Effector memory CD8-positive, alpha-beta T cell (primary cell): ENCODE data around the gene PARP2.
"Not testable (repeated sequence)": the region's sequence is repeated elsewhere in the genome, so short reads cannot be mapped to it uniquely, and the experiment has no call there.

Source experiments
- ATAC-seq: fragments of 150-1000 bp; cut with Tn5 transposase; replicated peaks from 2 replicates; pipeline ENCODE4 v1.10.0; 2021; ENCODE audit warnings: mild to moderate bottlenecking, moderate library complexity
- DNase-seq, 3 experiments: peaks; one replicate each; pipeline ENCODE4 v3.0.0; 2021
- H3K27ac Mint-ChIP-seq, 2 donors: one replicate each; pipeline ENCODE4 v1.8.0; 2022; ENCODE audit warnings: mild to moderate bottlenecking in 2 of 2, mixed read lengths in 2 of 2, moderate library complexity in 2 of 2
- H3K27me3 Mint-ChIP-seq, 2 donors: one replicate each; pipeline ENCODE4 v1.8.0; 2022; ENCODE audit warnings: mixed read lengths in 2 of 2
- H3K36me3 Mint-ChIP-seq: one replicate; pipeline ENCODE4 v1.8.0; 2022; ENCODE audit warnings: mild to moderate bottlenecking, moderate library complexity, mixed read lengths; ENCODE audit not compliant: insufficient read depth
- H3K4me1 Mint-ChIP-seq, 2 donors: one replicate each; pipeline ENCODE4 v1.8.0; 2022; ENCODE audit warnings: low read depth in 2 of 2, mixed read lengths in 2 of 2
- H3K4me3 Mint-ChIP-seq, 2 donors: one replicate each; pipeline ENCODE4 v1.8.0; 2022; ENCODE audit warnings: mild to moderate bottlenecking in 2 of 2, mixed read lengths in 2 of 2, moderate library complexity in 2 of 2
- H3K9me3 Mint-ChIP-seq, 2 donors: one replicate each; pipeline ENCODE4 v1.8.0; 2022; ENCODE audit warnings: mixed read lengths in 2 of 2

Gene PARP2

GRCh38 chr14:20358474-20358873 is 15.0 kb downstream of the PARP2 start:
- not testable (repeated sequence) for H3K4me3 Mint-ChIP-seq, H3K9me3 Mint-ChIP-seq, DNase-seq, ATAC-seq, H3K27me3 Mint-ChIP-seq, H3K4me1 Mint-ChIP-seq
- Mint-ChIP-seq H3K36me3 (peaks cover 35% of the 10 kb centered on the region), H3K27ac (peak overlapping the region; percentile 39 to 84)

GRCh38 chr14:20365928-20366327 is 22.5 kb downstream of the PARP2 start:
- Mint-ChIP-seq H3K27ac (no peak overlapping the region), H3K9me3 (no peaks in the 10 kb centered on the region), H3K27me3 (no peaks in the 10 kb centered on the region), H3K36me3 (peaks cover 47% of the 10 kb centered on the region), H3K4me3 (no peak overlapping the region), H3K4me1 (no peaks in the 10 kb centered on the region)
- ATAC-seq: no peak
- no peak for DNase-seq

DNA sequence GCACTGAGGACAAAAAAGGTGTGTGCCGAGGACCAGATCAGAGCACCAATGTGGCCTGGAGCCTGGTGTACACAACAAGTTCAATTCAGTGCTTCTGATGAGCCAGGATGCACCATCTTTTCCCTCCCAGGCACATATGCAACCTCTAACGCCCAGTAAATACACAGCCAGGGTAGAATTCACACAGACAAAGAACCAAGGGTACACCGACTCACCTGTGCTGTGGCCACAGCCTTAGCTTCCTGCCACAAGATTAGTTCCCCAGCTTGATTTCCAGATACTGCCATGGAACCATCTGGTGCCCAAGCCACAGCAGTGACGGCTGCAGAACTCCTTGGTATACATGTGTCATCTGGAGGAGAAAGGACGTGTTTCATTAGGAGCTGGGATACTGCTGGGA is 29.4 kb downstream of the PARP2 start:
- no peaks in the 10 kb centered on the region for H3K27me3 Mint-ChIP-seq
- H3K4me3 Mint-ChIP-seq: no peak overlapping the region
- H3K27ac Mint-ChIP-seq: peak overlapping the region in 1 of 2 donors; percentile 9

DNA sequence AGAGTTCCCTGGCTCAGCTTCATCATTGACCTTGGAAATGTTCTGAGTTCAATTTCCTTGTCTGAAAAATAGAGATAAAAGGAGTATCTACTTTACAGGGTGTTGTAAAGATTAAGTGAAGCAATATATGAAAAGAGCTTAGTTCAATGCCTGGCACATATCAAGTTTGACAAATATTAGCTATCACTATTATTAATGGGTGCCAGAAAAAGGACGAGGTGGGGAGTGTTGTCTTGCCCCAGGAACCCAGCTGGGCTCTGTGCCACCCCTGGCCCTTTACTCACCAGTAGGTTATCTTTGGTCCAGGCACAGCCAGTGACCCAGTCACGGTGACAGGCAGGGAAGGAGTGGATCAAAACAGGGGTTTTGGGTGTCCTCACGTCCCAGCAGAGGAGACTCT is 32.0 kb downstream of the PARP2 start:
- Mint-ChIP-seq H3K27me3 (no peaks in the 10 kb centered on the region), H3K9me3 (no peaks in the 10 kb centered on the region), H3K27ac (no peak overlapping the region), H3K4me1 (no peaks in the 10 kb centered on the region), H3K36me3 (peaks cover 81% of the 10 kb centered on the region), H3K4me3 (no peak overlapping the region)
- DNase-seq (no peak), ATAC-seq (no peak)

More for the DNA sequence above, 29.4 kb downstream of the PARP2 start:
- ATAC-seq (no peak), DNase-seq (no peak)
- H3K36me3 Mint-ChIP-seq: peaks cover 82% of the 10 kb centered on the region
- H3K9me3 Mint-ChIP-seq: no peaks in the 10 kb centered on the region
- no peaks in the 10 kb centered on the region for H3K4me1 Mint-ChIP-seq

DNA sequence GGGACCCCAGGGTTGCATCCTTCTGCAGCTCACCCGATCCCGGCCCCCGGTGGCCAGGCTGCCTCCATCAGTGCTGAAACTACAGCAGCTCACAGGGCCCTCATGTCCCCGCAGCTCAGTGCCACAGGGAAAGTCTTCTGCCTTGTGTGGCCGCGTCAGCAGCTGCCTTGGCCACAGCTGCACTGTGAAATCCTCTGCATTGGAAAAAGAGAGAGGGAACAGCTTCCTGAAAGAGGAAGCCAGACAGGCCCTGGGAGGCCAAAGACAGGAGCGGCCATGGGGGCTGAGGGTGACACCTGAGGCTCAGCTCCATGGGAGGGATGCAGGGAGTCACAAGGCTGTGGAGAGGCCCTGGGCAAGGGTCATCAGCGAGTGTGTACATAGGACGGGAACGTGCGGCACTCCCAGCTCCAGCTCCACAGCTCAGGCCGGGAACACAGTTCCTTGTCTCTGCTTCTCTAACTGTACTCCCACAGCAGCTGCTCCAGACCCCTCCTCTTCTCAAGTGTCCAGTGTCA is 32.7 kb downstream of the PARP2 start:
- peaks cover 0 to 4% of the 10 kb centered on the region in 2 donors for H3K4me1 Mint-ChIP-seq
- H3K36me3 Mint-ChIP-seq: peaks cover 80% of the 10 kb centered on the region
- H3K9me3 Mint-ChIP-seq: no peaks in the 10 kb centered on the region
- no peak overlapping the region for H3K4me3 Mint-ChIP-seq
- ATAC-seq: no peak
- H3K27me3 Mint-ChIP-seq: no peaks in the 10 kb centered on the region
- H3K27ac Mint-ChIP-seq: no peak overlapping the region
- DNase-seq: no peak

GRCh38 chr14:20377171-20377570 is 33.7 kb downstream of the PARP2 start:
- H3K9me3 Mint-ChIP-seq: no peaks in the 10 kb centered on the region
- peaks cover 0 to 4% of the 10 kb centered on the region in 2 donors for H3K4me1 Mint-ChIP-seq
- ATAC-seq (no peak), DNase-seq (no peak)
- peaks cover 76% of the 10 kb centered on the region for H3K36me3 Mint-ChIP-seq
- H3K4me3 Mint-ChIP-seq: no peak overlapping the region
- H3K27ac Mint-ChIP-seq: peak overlapping the region in 1 of 2 donors; percentile 53
- no peaks in the 10 kb centered on the region for H3K27me3 Mint-ChIP-seq

GRCh38 chr14:20379743-20380142 is 36.3 kb downstream of the PARP2 start:
- no peak for ATAC-seq

DNA sequence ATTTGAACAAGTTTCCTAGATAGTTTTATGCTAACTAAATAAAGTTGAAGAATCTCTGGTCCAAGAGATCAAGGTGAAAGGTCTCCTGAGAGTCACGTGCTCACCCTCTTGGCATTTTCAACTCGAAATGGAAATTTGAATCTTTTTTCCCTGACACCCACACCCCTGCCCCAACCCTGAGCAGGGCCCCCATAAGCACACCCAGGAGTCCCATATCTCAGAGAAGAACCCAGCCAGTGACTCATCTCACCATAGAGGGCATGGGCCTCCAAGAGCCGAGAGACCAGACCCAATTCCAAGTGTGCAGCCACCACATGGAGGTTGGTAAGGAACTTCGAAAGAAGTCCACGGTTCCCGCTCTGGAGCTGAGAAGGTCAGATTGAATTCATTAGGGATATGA is 37.2 kb downstream of the PARP2 start:
- H3K4me3 Mint-ChIP-seq: no peak overlapping the region
- H3K27me3 Mint-ChIP-seq: no peaks in the 10 kb centered on the region
- DNase-seq: no peak
- no peaks in the 10 kb centered on the region for H3K9me3 Mint-ChIP-seq
- H3K36me3 Mint-ChIP-seq: peaks cover 71% of the 10 kb centered on the region
- H3K27ac Mint-ChIP-seq: peak overlapping the region; percentile 2 to 56
- no peak for ATAC-seq
- H3K4me1 Mint-ChIP-seq: peaks cover 0 to 4% of the 10 kb centered on the region in 2 donors

More at GRCh38 chr14:20379743-20380142, 36.3 kb downstream of the PARP2 start:
- DNase-seq: no peak
- Mint-ChIP-seq H3K9me3 (no peaks in the 10 kb centered on the region), H3K4me1 (peaks cover 0 to 4% of the 10 kb centered on the region in 2 donors), H3K27ac (peak overlapping the region in 1 of 2 donors; percentile 68), H3K4me3 (no peak overlapping the region), H3K36me3 (peaks cover 73% of the 10 kb centered on the region), H3K27me3 (no peaks in the 10 kb centered on the region)

GRCh38 chr14:20381341-20381740 is 37.9 kb downstream of the PARP2 start:
- Mint-ChIP-seq H3K36me3 (peaks cover 71% of the 10 kb centered on the region), H3K27me3 (no peaks in the 10 kb centered on the region), H3K4me1 (peaks cover 0 to 4% of the 10 kb centered on the region in 2 donors), H3K4me3 (no peak overlapping the region), H3K9me3 (no peaks in the 10 kb centered on the region), H3K27ac (peak overlapping the region in 1 of 2 donors; percentile 2)
- DNase-seq: no peak
- ATAC-seq: no peak

DNA sequence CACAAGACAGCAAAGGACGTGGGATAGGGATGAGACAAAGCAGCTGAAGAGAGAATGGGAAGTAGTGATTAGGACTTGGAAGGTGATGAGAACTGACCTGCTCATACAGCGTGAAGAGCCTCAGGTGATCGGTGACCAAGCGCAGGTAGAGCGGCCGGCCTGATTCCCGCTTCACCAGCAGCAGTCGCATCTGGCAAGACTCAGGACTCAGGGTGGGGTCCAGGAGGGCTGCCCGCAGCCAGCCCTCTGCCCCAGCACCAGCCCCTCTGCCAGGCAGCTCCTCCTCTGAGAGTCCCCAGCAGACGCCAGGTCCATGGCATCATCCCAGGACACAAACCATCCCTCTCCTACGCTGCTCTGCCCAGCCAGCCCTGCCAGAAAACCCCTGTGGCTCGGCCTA is 39.1 kb downstream of the PARP2 start:
- Mint-ChIP-seq H3K4me3 (no peak overlapping the region), H3K27me3 (no peaks in the 10 kb centered on the region), H3K36me3 (peaks cover 72% of the 10 kb centered on the region), H3K27ac (peak overlapping the region; percentile 9 to 49), H3K9me3 (no peaks in the 10 kb centered on the region), H3K4me1 (peaks cover 0 to 4% of the 10 kb centered on the region in 2 donors)
- DNase-seq: no peak
- ATAC-seq: no peak

DNA sequence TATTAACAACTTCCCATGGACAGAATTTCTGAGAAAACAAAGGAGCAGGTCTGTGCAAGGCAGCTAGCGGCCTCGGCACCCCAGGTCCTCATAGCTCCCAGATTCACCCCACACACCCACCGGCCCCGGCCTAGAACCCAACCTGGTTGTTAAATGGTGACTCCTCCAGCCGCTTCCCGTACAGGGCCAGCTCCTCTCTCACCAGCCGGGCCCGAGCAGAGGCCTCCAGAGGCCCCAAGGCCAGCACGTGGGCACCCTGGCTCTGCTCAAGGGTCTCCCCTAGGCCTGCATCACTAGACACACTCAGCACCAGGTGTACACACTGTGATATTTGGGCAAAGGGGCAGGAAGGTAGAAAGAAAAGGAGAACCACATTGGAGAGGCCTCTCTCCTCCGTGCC is 39.6 kb downstream of the PARP2 start:
- ATAC-seq (no peak), DNase-seq (no peak)
- Mint-ChIP-seq H3K36me3 (peaks cover 75% of the 10 kb centered on the region), H3K4me1 (peaks cover 0 to 6% of the 10 kb centered on the region in 2 donors), H3K27me3 (no peaks in the 10 kb centered on the region), H3K9me3 (no peaks in the 10 kb centered on the region), H3K4me3 (no peak overlapping the region), H3K27ac (peak overlapping the region in 1 of 2 donors; percentile 59)

GRCh38 chr14:20383636-20384035 is 40.2 kb downstream of the PARP2 start:
- H3K4me3 Mint-ChIP-seq: no peak overlapping the region
- no peak for DNase-seq
- peaks cover 0 to 8% of the 10 kb centered on the region in 2 donors for H3K4me1 Mint-ChIP-seq
- peak overlapping the region in 1 of 2 donors; percentile 59 for H3K27ac Mint-ChIP-seq
- no peaks in the 10 kb centered on the region for H3K9me3 Mint-ChIP-seq
- no peaks in the 10 kb centered on the region for H3K27me3 Mint-ChIP-seq
- H3K36me3 Mint-ChIP-seq: peaks cover 75% of the 10 kb centered on the region
- ATAC-seq: no peak

GRCh38 chr14:20384321-20384720 is 40.9 kb downstream of the PARP2 start:
- Mint-ChIP-seq H3K27me3 (no peaks in the 10 kb centered on the region), H3K4me3 (no peak overlapping the region), H3K36me3 (peaks cover 77% of the 10 kb centered on the region), H3K4me1 (peaks cover 0 to 8% of the 10 kb centered on the region in 2 donors), H3K9me3 (no peaks in the 10 kb centered on the region), H3K27ac (peak overlapping the region in 1 of 2 donors; percentile 51)
- no peak for DNase-seq
- no peak for ATAC-seq

- Mint-ChIP-seq H3K36me3 (peaks cover 77% of the 10 kb centered on the region), H3K4me1 (peaks cover 0 to 8% of the 10 kb centered on the region in 2 donors), H3K27ac (peak overlapping the region in 1 of 2 donors; percentile 51), H3K9me3 (no peaks in the 10 kb centered on the region), H3K27me3 (no peaks in the 10 kb centered on the region), H3K4me3 (no peak overlapping the region)
- DNase-seq (no peak), ATAC-seq (no peak)
Observed at GRCh38 chr14:20384886-20385285, 41.5 kb downstream of the PARP2 start.
